EH (cell line): ENCODE measurements around the gene SRGAP2.
"Not testable (repeated sequence)": the region's sequence is repeated elsewhere in the genome, so short reads cannot be mapped to it uniquely, and the experiment has no call there.

Source experiments
- DNase-seq: peaks from one replicate; pipeline ENCODE4 v3.0.0-alpha.2; 2015; ENCODE audit warnings: low read depth

The SRGAP2 gene

GRCh38 chr1:206203364-206204158 is at the start of gene SRGAP2:
TSS of gene SRGAP2 (plus strand) at chr1:206203541. CDS start at chr1:206205971, 2,430 bp downstream.
- not testable (repeated sequence) for DNase-seq

- DNase-seq, result not testable (repeated sequence)
Observed at GRCh38 chr1:206167350-206168029, 35.9 kb upstream of the SRGAP2 start.

GRCh38 chr1:206169794-206170193 is 33.5 kb upstream of the SRGAP2 start:
- peak; percentile 29 for DNase-seq

GRCh38 chr1:206173110-206173719 is 30.1 kb upstream of the SRGAP2 start:
- not testable (repeated sequence) for DNase-seq

- peak; percentile 36 for DNase-seq
Observed at GRCh38 chr1:206174182-206174868, 29.0 kb upstream of the SRGAP2 start.

- peak; percentile 66 for DNase-seq
Observed at GRCh38 chr1:206175459-206176113, 27.8 kb upstream of the SRGAP2 start.

- not testable (repeated sequence) for DNase-seq
Observed at GRCh38 chr1:206176114-206176502, 27.2 kb upstream of the SRGAP2 start.

GRCh38 chr1:206178061-206178989 is 25.0 kb upstream of the SRGAP2 start:
- DNase-seq, result peak; percentile 91

- not testable (repeated sequence) for DNase-seq
Observed at GRCh38 chr1:206179666-206180065, 23.7 kb upstream of the SRGAP2 start.

GRCh38 chr1:206182368-206183317 is 20.7 kb upstream of the SRGAP2 start:
- peak; percentile 58 for DNase-seq

GRCh38 chr1:206183788-206184187 is 19.6 kb upstream of the SRGAP2 start:
- DNase-seq, result peak; percentile 6

GRCh38 chr1:206185778-206186177 is 17.6 kb upstream of the SRGAP2 start:
- DNase-seq, result not testable (repeated sequence)

GRCh38 chr1:206186826-206187225 is 16.5 kb upstream of the SRGAP2 start:
- DNase-seq, result not testable (repeated sequence)

- DNase-seq, result not testable (repeated sequence)
Observed at GRCh38 chr1:206195182-206195581, 8.2 kb upstream of the SRGAP2 start.

- DNase-seq, result peak; percentile 2
Observed at GRCh38 chr1:206196748-206197424, 6.5 kb upstream of the SRGAP2 start.

- not testable (repeated sequence) for DNase-seq
Observed at GRCh38 chr1:206202789-206203363, 465 bp upstream of the SRGAP2 start, which contains the start of gene FAM72A. TSS of gene FAM72A (minus strand) at chr1:206202839. CDS start at chr1:206202025, 814 bp downstream.

- DNase-seq, result not testable (repeated sequence)
Observed at GRCh38 chr1:206204159-206204511, 794 bp downstream of the SRGAP2 start.

- not testable (repeated sequence) for DNase-seq
Observed at GRCh38 chr1:206204871-206205270, 1.5 kb downstream of the SRGAP2 start.
